COLO668 (cell line): ENCODE data around the gene NPAS3.

Experiments used
- DNase-seq: peaks from one replicate; lab custom pipeline; 2025; ENCODE audit not compliant: unreplicated experiment; lab: John Stamatoyannopoulos, UW

The NPAS3 gene

GRCh38 chr14:33847066-33847465 is 908.4 kb downstream of the NPAS3 start:
- DNase-seq = no peak

- no peak for DNase-seq
Observed at GRCh38 chr14:33848009-33848408, 909.3 kb downstream of the NPAS3 start.

- DNase-seq = peak; percentile 66
Observed at GRCh38 chr14:33848706-33849454, 910.2 kb downstream of the NPAS3 start.

- DNase-seq = no peak
Observed at GRCh38 chr14:33849455-33849801, 910.7 kb downstream of the NPAS3 start.

- DNase-seq = no peak
Observed at GRCh38 chr14:33850826-33851225, 912.1 kb downstream of the NPAS3 start.

GRCh38 chr14:33851366-33851765 is 912.7 kb downstream of the NPAS3 start:
- DNase-seq = no peak

GRCh38 chr14:33851931-33852330 is 913.3 kb downstream of the NPAS3 start:
- DNase-seq = no peak
